ENCODE data around the gene THOP1.

THOP1 gene

GRCh38 chr19:2858864-2859263, 73.6 kb downstream of the THOP1 start:
- no peak for DNase-seq

GRCh38 chr19:2863816-2864215, 78.5 kb downstream of the THOP1 start:
- no peak for DNase-seq

Measured in cortex of kidney (tissue), 1 donor.